Measurements from ENCODE around the gene G6PC3.

DNA sequence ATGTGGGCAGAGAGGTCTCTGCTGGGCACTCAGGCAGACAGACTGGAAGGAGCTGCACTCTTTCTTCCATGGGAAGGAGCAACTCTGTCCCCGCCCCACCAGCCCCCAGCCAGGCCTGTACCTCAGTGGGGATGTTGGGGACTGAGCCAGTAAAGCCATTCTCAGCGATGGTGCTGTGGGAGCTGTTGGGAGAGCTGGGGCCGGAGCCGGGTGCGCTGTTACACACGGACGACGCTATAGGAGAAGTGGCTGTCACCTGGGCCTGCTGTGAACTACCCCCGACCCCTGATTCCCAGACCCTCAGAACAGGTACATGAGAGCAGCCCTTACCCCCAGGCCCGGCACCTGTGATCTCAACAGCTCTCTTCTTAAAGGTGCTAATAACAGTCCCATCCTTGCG, 21.5 kb downstream of the G6PC3 start:
- TF ChIP-seq, protein P1, sequence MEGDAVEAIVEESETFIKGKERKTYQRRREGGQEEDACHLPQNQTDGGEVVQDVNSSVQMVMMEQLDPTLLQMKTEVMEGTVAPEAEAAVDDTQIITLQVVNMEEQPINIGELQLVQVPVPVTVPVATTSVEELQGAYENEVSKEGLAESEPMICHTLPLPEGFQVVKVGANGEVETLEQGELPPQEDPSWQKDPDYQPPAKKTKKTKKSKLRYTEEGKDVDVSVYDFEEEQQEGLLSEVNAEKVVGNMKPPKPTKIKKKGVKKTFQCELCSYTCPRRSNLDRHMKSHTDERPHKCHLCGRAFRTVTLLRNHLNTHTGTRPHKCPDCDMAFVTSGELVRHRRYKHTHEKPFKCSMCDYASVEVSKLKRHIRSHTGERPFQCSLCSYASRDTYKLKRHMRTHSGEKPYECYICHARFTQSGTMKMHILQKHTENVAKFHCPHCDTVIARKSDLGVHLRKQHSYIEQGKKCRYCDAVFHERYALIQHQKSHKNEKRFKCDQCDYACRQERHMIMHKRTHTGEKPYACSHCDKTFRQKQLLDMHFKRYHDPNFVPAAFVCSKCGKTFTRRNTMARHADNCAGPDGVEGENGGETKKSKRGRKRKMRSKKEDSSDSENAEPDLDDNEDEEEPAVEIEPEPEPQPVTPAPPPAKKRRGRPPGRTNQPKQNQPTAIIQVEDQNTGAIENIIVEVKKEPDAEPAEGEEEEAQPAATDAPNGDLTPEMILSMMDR (IDR thresholded peaks at IDR 0.05) = no peak
- TF ChIP-seq EZH2phosphoT487 (IDR thresholded peaks at IDR 0.05) = no peak

Data from neural progenitor cell (in vitro differentiated cells).